Left cardiac atrium (tissue), 4 donors: Measurements from ENCODE around the gene NT5E. TPM values are rescaled to one million over a fixed set of nuclear protein-coding genes. Genes with fewer than 3 reads are reported as not detected.
A peak's percentile ranks its signal among the peaks of the same experiment; 100 is the strongest.
"Not testable (repeated sequence)": the region's sequence is repeated elsewhere in the genome, so short reads cannot be mapped to it uniquely, and the experiment has no call there.

Source experiments
- ATAC-seq, 2 donors: fragments of 200-7000 bp; cut with Tn5 transposase; one replicate each; pipeline ENCODE4 v1.9.1; 2020; ENCODE audit warnings: mild to moderate bottlenecking in 2 of 2, moderate library complexity in 2 of 2
- DNase-seq: peaks from one replicate; pipeline ENCODE4 v3.0.0-alpha.2; 2020
- intact Hi-C, 2 donors: fragments of 100-400 bp; cut with DNase I; formaldehyde crosslinking; loops; one replicate each; pipeline versions ENCODE4 v1.14.1 to v1.15.1; 2022 to 2023
- total RNA-seq, 2 donors: library from RNA; stranded (reverse); fragmentation: NEBNext Ultra II Directional; extraction: Animal tissue kit (Norgen Biotek cat#: 25700); gene quantifications; one replicate each; pipeline ENCODE4 v1.2.1, GENCODE V29; 2021
- donor health status: DM: no; HTN: yes; CAD: no.
- donor health status: DM: no; HTN: yes; CAD: no; lungs with severe emphysema.
- donor health status: DM: yes; HTN: yes; CAD: no.
- donor health status: Dilated cardiomyopathy.

The NT5E gene
- total RNA-seq, 2 donors from 2014 or later = 9.5 to 13.5 TPM

DNA sequence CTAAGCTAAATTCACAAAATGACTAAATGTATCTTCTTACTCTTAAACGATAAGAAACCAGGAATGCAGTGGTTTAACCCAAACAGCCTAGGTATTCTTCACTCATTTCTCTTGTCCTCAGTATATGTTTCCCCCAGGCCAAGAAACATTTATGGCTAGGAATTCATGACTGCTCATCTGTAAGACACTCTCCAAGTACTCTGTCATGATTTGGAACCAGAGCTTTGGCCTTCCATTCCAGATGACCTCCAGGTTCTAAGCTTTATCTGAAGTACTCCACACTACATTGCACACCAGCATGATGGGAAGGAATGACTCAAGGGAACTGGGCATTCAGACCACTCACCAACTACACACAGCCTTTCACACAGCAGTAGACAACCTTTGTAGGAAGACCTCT, 29.3 kb downstream of the NT5E start:
- DNase-seq (no peak), ATAC-seq (no peak)
- intact Hi-C loops = no loop called here

DNA sequence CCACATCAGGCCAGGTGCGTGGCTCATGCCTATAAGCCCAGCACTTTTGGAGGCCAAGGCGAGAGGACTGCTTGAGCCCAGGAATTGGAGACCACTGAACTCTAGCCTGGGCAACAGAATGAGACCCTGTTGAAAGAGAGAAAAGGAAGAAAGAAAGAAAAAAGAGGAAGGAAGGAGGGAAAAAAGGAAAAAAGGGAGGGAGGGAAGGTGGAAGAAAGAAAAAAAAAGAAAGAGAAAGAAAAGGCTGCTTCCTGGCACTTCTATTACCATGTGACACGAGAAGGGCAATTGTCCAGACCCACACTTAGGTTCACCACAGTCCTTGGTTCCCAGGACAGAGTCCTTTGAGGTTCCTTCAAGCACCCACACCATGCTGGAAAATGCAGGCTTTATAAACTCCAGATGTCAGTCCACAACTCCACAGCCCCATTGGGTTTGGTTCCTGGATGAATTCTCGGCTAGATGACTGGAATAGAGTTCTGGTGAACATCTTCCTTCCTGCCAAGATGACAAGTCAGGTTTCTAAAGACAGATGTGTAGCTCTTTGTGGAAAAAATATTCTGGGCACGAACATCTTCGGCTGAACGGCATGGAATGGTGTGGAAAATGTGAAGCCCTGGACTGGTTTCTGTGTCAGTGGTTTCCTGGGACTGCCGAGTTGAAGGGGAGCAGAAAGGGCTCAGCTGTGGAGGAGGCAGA, 32.5 kb downstream of the NT5E start:
- ATAC-seq = peak; percentile 42 to 57
- DNase-seq = no peak
- intact Hi-C loops = loop anchor here (2.0 to 5.0 kb wide), 2 partner anchors 125 to 128 kb away; no protein-coding TSS in a partner anchor

GRCh38 chr6:85482905-85483700, 33.2 kb downstream of the NT5E start:
- DNase-seq = peak; percentile 76
- intact Hi-C loops = loop anchor here (2.0 to 5.0 kb wide), 2 partner anchors 126 to 128 kb away; no protein-coding TSS in a partner anchor
- peak; percentile 88 to 93 for ATAC-seq

DNA sequence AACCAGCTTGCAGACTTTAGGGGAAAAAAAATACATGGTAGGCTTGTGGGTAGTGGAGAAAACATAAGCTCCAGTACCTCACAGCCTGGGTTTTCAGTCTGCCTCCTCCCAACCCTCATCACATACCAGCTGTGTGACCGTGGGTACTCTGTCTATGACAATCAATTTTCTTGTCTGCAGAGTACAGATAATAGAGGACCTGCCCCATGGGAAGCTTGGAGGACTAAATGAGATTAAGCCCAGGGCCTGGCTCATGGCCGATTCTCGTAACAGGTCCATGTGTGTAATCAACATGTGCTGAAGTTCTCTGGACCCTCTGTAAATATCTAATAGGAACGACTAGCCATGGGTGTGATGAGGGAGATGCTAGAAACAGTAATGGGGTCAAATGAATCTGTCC, 34.0 kb downstream of the NT5E start:
- intact Hi-C loops = loop anchor here (2.0 to 5.0 kb wide), 2 partner anchors 127 to 129 kb away; no protein-coding TSS in a partner anchor
- ATAC-seq (no peak), DNase-seq (no peak)

GRCh38 chr6:85484948-85485347, 35.1 kb downstream of the NT5E start:
- intact Hi-C loops = loop anchor here in 1 of 2 donors (5.0 kb wide), 1 partner anchor 128 kb away; no protein-coding TSS in a partner anchor
- no peak for DNase-seq
- no peak for ATAC-seq

DNA sequence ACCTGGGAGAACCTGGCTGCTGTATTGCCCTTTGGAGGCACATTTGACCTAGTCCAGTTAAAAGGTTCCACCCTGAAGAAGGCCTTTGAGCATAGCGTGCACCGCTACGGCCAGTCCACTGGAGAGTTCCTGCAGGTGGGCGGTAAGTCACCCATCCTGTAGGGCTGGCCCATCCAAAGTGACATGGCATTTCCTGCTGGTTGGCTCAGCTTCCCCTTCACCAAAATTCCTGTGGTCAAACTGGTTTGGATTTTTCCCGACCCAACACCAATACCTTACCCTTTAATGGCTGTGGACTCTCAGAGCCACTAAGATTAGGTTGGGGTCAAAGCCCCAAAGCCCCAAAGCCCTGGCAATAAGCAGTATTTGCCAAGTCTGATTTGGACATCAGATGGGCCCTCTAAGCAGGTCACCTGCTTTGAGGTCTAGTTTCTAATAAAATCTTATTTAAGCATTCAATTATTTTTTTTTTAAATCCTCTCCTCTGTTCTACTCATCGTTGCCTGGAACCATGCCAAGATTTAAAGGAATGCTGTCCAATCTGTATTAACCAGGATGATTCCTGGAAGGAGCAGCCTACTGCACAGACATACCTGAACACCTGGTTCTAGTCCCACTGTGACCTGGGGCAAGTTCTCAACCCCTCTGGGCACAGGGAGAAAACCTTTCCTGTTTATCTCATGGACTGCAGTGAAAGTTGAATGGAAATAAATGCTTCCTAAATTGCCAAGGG, 40.8 kb downstream of the NT5E start:
- ATAC-seq (no peak), DNase-seq (no peak)
- intact Hi-C loops = no loop called here

DNA sequence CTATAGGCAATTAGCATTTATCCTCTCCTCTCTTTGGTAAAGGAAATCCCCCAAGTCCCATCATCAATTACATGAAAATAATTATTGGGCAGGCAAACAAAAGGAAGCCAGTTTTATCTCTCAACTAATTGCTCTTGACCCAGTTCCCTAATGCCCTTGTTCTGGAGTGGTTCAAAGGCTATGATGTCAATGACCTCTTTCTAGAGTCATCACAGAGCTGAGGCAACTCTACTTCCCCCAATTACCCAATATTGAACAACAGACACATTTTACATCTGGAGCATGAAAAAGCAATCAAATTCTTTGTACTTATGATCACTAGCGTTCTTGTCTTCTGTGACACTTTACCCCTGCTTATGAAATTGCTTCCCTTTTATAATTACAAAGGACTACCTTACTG, 43.5 kb downstream of the NT5E start:
- no peak for DNase-seq
- no peak for ATAC-seq
- intact Hi-C loops = no loop called here

DNA sequence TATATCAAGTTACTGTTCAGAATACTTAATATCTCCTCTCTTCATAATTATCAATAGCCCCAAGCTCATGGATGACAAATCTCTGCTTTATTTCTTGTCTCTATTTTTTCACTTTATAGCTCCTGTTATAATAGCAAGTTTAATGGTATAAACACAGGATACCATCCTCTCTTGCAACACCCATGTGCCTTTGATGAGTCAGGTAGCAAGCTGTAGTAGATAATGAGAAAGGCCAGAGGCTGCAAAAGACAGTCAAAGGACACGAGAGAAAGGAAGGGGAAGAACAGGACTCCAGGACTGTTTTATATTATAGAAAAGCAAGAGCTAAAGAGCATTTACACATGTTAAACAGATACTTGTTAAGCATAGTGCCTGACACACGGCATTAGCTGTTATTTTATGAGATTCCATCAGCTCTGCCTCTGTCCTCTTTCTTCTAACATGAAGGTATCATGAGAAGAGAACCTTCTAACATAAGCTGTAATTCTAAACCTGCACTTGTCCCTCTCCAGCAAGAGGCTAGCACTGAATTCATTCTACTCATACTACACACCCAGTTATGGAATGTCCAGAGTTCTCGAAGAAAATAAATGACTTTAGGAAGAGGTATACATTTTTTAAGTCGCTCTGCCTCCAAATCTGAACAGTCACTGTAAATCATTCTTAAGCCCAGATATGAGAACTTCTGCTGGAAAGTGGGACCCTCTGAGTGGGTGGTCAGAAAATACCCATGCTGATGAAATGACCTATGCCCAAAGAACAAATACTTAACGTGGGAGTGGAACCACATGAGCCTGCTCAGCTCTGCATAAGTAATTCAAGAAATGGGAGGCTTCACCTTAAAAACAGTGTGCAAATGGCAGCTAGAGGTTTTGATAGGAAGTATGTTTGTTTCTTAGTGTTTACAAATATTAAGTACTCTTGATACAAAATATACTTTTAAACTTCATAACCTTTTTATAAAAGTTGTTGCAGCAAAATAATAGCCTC, 45.0 kb downstream of the NT5E start:
- intact Hi-C loops = no loop called here
- peak in 1 of 2 donors; percentile 44 for ATAC-seq

GRCh38 chr6:85496009-85496579, 46.2 kb downstream of the NT5E start:
- DNase-seq (no peak), ATAC-seq (no peak)
- intact Hi-C loops = no loop called here

More for the DNA sequence above, 45.0 kb downstream of the NT5E start:
- no peak for DNase-seq

DNA sequence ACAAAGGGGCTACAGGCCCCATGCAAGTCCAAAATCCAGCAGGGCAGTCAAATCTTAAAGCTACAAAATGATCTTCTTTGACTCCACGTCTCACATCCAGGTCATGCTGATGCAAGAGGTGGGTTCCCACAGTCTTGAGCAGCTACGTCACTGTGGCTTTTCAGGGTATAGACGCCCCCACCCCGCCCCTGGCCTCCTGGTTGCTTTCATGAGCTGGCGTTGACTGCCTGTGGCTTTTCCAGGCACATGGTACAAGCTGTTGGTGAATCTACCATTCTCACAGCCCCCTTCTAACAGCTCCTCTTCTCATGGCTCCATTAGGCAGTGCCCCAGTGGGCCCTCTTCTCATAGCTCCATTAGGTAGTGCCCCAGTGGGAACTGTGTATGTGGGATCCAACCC, 47.0 kb downstream of the NT5E start:
- intact Hi-C loops = no loop called here
- ATAC-seq (no peak), DNase-seq (no peak)

DNA sequence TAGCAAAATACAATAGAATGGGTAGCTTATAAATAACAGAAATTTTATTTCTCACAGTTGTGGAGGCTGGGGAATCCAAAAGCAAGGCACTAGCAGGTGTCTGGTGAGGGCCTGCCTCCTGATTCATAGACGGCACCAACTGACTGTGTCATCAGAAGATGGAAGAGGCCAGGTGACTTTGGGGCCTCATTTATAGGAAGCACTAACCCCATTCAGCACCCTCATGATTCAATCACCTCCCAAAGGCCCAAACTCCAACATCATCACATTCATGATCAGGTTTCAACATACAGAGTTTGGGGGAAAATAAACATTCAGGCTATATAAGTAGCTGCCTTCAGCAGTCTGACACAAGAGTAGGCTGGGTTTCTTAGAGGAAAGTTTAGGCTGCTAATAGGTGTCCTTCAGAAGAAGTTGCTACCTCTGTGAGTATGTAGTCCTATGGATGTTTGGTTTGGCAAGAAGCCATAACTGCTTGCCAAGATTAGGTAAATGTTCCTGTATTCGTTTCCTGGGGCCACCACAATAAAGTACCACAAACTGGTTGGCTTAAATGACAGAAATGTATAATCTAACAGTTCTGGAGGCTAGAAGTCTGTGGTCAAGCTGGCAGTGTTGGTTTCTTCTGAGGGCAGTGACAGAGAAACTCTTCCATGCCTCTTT, 48.8 kb downstream of the NT5E start:
- no peak for ATAC-seq
- no peak for DNase-seq
- intact Hi-C loops = no loop called here

- intact Hi-C loops = no loop called here
- ATAC-seq (no peak), DNase-seq (no peak)
Observed at GRCh38 chr6:85506441-85507093, 56.7 kb downstream of the NT5E start.

- intact Hi-C loops = no loop called here
- DNase-seq (no peak), ATAC-seq (no peak)
Observed at GRCh38 chr6:85516168-85516567, 66.3 kb downstream of the NT5E start.

GRCh38 chr6:85524281-85524680, 74.4 kb downstream of the NT5E start:
- not testable (repeated sequence) for ATAC-seq

GRCh38 chr6:85537055-85537494, 87.2 kb downstream of the NT5E start:
- ATAC-seq = no peak
- DNase-seq = no peak
- intact Hi-C loops = loop anchor here in 1 of 2 donors (10.0 kb wide), 1 partner anchor 88 kb away; no protein-coding TSS in a partner anchor

More at GRCh38 chr6:85524281-85524680, 74.4 kb downstream of the NT5E start:
- intact Hi-C loops, DNase-seq: not testable (repeated sequence)

DNA sequence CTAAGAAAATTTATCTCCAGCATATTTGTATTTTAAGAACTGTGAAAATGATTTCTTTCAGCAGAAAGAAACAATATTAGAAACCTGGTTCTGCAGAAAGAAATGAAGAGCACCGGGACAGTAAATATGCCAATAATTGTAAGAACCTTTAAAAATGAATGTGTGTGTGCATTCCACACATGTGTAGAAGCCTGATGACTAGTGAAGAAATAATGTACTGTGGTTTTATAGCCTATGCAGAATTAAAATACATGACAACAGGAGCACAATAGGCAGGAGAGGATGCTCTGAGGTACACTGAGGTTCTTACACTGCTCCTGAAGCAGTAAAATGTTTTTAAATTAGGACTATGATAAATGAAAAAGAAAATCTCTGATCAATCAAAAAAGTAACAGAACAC, 94.9 kb downstream of the NT5E start:
- no peak for DNase-seq
- ATAC-seq = no peak
- intact Hi-C loops = no loop called here
